Left lung (tissue), 10 donors: ENCODE results near the gene CACNA1H. TPM values are rescaled to one million over a fixed set of nuclear protein-coding genes. Genes with fewer than 3 reads are reported as not detected.

Experiments used
- ATAC-seq: fragments of 200-7000 bp; cut with Tn5 transposase; one replicate; pipeline ENCODE4 v1.9.1; 2020; ENCODE audit warnings: moderate library complexity
- DNase-seq, 4 donors: peaks; one replicate each; pipeline ENCODE4 v3.0.0-alpha.2; 2013 to 2020
- H3K27ac ChIP-seq, 2 donors: fragments of 200-600 bp; sonication (generic) in 1 of 2; one replicate each; pipeline versions ENCODE4 v1.5.0 to v1.8.0; 2020 to 2021
- H3K27me3 ChIP-seq, 2 donors: fragments of 200-600 bp; sonication (generic) in 1 of 2; one replicate each; pipeline versions ENCODE4 v1.5.0 to v1.8.0; 2020 to 2021
- H3K36me3 ChIP-seq, 2 donors: fragments of 200-600 bp; sonication (generic) in 1 of 2; one replicate each; pipeline versions ENCODE4 v1.5.0 to v1.8.0; 2020 to 2021
- H3K4me1 ChIP-seq, 2 donors: fragments of 200-600 bp; one replicate each; pipeline ENCODE4 v1.8.0; 2021
- H3K4me3 ChIP-seq, 2 donors: fragments of 200-600 bp; sonication (generic) in 1 of 2; one replicate each; pipeline versions ENCODE4 v1.5.0 to v1.8.0; 2020 to 2021; ENCODE audit warnings: mild to moderate bottlenecking in 1 of 2
- H3K9me3 ChIP-seq, 2 donors: fragments of 200-600 bp; sonication (generic) in 1 of 2; one replicate each; pipeline versions ENCODE4 v1.5.0 to v1.8.0; 2020 to 2021
- intact Hi-C, 2 donors: fragments of 100-400 bp; cut with DNase I; formaldehyde crosslinking; loops; one replicate each; pipeline versions ENCODE4 v1.11.2 to v1.14.2; 2022
- polyA plus RNA-seq, 6 donors: library from polyadenylated mRNA; unstranded; fragments of 120-200 nt; gene quantifications; one replicate each; pipeline ENCODE4 v1.2.1, GENCODE V29; 2013; ENCODE audit not compliant: insufficient read length in 6 of 6
- total RNA-seq, 2 donors: library from RNA; stranded (reverse); fragmentation: NEBNext Ultra II Directional; extraction: Animal tissue kit (Norgen Biotek cat#: 25700); gene quantifications; one replicate each; pipeline ENCODE4 v1.2.1, GENCODE V29; 2021
- TF ChIP-seq, protein P1 (sequence below), 2 donors: fragments of 200-600 bp; sonication (generic) in 1 of 2; IDR thresholded peaks; one replicate each; pipeline versions ENCODE4 v1.5.0 to v1.8.0; 2021; ENCODE audit warnings: antibody characterized with exemption in 2 of 2
- donor health status: DM: no; HTN: yes; CAD: no.
- donor health status: DM: no; HTN: no; CAD: no.

The CACNA1H gene
- total and polyA plus RNA-seq, 8 donors = 3.4 to 14.0 (median 7.1) TPM

DNA sequence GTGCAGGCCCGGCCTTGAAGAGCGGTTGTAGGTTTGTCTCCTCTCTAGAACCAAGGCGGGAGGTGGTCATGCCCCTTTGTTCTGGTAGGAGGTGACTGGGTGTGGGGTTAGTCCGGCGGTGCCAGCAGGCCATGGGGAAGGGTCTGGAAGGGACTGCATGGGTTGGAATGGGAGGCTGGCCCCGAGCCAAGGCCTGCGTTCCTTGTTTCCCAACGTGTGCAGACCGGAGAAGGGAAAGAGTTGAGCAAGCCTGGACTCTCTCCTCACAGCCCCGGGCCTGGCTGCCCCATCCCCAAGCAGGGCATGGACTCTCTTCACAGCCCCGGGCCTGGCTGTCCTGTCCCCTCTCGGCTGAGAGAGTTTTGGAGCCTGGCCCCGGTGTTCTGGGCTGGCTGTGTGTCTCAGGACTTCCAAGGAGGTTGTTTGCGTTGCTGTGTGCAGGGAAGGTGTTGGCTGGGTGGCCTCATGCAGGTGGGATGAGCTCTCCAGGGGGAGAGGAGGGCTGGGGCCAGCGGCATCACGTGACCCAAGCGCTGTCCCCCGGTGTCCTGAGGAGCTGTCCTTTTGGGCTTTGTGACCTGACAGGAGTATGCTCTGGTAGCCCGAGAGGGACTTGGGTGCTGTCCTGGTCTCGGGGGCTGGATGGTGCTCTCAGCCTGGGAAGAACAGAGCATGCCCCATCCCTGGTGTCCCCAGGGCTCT, 2.6 kb downstream of the CACNA1H start:
- peaks cover 64 to 96% of the 10 kb centered on the region in 2 donors for H3K27me3 ChIP-seq
- no peaks in the 10 kb centered on the region for H3K9me3 ChIP-seq
- intact Hi-C loops = no loop called here
- peaks cover 0 to 21% of the 10 kb centered on the region in 2 donors for H3K4me1 ChIP-seq
- DNase-seq (no peak), ATAC-seq (no peak)
- no peak overlapping the region for H3K27ac ChIP-seq
- no peaks in the 10 kb centered on the region for H3K36me3 ChIP-seq
- TF ChIP-seq, protein P1, sequence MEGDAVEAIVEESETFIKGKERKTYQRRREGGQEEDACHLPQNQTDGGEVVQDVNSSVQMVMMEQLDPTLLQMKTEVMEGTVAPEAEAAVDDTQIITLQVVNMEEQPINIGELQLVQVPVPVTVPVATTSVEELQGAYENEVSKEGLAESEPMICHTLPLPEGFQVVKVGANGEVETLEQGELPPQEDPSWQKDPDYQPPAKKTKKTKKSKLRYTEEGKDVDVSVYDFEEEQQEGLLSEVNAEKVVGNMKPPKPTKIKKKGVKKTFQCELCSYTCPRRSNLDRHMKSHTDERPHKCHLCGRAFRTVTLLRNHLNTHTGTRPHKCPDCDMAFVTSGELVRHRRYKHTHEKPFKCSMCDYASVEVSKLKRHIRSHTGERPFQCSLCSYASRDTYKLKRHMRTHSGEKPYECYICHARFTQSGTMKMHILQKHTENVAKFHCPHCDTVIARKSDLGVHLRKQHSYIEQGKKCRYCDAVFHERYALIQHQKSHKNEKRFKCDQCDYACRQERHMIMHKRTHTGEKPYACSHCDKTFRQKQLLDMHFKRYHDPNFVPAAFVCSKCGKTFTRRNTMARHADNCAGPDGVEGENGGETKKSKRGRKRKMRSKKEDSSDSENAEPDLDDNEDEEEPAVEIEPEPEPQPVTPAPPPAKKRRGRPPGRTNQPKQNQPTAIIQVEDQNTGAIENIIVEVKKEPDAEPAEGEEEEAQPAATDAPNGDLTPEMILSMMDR (IDR thresholded peaks at IDR 0.05) = no peak
- no peak overlapping the region for H3K4me3 ChIP-seq

DNA sequence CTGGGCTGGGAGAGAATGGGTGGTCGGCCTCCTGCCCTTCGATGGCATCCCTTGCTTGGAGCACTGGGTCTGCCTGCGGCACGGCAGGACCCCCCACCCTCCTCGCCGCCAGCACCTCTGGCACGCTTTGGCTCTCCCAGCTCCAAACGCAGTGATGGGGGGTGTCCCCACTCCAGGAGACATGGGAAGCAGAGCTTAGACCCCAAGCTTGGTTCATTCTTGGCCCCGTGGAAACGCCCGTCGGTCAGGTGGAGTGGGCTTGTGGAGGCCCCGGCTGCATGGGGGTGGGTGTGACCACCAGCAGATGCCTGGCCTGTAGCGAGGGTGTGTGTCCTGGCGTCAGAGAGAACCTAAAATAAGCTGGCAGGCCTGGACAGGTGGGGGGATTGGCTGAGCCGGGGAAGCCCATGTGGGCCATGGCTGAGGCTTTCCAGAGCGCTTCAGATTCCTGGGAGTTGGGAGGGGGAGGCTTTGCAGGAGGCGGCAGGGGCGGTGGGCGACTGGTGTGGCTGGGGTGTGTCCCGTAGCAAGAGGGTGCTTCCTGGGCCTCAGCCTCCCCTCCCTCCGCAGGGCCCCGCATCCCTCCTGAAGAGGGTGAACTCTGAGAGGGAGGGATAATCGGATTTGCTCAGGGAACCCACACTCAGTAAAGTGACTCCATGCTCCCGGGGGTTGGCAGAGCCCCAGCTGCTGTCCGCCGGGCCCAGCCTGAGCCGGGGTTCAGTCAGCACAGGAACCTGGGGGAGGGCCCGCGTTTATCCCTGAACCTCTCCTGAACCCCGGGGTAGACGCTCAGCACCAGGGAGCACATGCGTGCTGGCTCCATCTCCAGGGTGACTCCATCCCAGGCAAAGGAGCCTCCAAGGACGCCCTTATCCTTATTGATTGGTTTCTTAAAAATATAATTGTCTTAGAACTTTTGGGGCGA, 3.4 kb downstream of the CACNA1H start:
- Histone ChIP-seq H3K9me3 (no peaks in the 10 kb centered on the region), H3K4me1 (peaks cover 0 to 21% of the 10 kb centered on the region in 2 donors), H3K27ac (no peak overlapping the region), H3K4me3 (no peak overlapping the region), H3K27me3 (peaks cover 72 to 96% of the 10 kb centered on the region in 2 donors), H3K36me3 (no peaks in the 10 kb centered on the region)
- DNase-seq (no peak), ATAC-seq (no peak)
- intact Hi-C loops = no loop called here
- TF ChIP-seq, protein P1 (IDR thresholded peaks at IDR 0.05) = no peak

DNA sequence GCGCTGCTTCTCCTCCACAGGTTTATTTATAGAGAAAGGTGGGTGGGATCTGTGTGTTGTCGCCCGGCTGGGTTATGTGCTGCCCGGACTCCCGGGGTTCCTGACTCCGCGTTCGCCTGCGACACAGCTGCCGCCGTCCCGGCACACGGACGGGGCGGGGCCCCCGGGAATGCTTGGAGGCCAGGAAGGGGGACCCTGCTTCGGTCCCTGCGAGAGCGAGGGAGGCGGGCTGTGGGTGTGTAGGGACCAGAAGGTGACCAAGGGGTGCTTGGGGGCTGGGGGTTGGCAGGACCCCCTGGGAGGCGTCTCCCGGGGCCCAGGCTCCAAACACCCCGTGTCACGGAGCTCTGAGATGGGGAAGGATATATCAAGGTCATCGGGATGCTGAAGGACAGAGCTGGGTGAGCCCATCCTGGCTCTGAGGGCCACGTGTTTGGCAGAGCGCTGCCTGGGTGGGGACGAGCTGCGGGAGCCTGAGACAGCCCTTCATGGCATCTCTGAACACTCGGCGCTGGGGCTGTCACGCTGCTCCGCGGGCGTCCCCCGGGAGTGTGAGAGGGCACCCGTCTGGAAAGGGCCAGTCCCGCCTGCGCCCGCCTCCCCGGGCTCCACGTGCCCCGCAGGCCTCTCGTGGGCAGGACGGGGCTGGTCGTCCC, 4.2 kb downstream of the CACNA1H start:
- Histone ChIP-seq H3K9me3 (no peaks in the 10 kb centered on the region), H3K27me3 (peaks cover 67 to 96% of the 10 kb centered on the region in 2 donors), H3K4me3 (no peak overlapping the region), H3K36me3 (no peaks in the 10 kb centered on the region), H3K4me1 (peaks cover 0 to 21% of the 10 kb centered on the region in 2 donors), H3K27ac (no peak overlapping the region)
- TF ChIP-seq, protein P1 (IDR thresholded peaks at IDR 0.05) = no peak
- DNase-seq = no peak
- ATAC-seq = no peak
- intact Hi-C loops = no loop called here

DNA sequence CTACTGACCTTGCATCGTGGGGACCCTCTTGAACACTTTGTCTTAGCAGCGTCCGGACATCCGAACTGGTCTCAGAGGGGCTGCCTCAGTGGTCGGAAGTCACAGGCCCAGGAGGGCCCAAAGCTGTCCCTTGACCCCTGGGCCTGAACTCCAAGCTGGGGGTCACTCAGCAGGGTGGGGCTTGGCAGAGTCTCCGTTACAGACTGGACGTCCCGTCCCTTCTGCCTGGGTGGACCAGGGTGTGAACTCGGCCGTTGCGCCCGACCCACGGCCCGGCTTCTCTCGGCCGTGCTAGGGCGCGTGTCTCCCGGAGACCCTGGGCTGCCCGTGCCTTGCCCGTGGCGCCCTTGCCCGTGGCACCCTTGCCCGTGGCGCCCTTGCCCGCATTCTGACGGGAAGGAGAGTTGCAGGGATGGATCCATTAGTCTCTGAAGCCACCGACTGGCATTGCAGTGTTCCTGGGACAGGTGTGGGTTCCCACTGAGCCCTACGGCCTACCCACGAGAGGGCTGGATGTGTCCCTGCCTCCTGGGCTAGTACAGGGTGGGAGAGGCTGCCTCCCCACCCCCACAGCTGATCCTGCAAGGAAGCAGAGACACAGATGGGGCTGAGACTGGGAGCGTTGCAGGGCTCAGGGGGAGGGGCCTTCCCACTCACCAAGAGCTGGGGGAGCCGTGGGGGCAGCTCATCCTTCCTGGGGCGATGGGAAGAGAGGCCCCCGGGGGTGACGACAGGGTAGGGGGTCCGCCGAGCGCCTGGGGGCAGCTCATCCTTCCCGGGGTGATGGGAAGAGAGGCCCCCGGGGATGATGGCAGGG, 4.9 kb downstream of the CACNA1H start:
- H3K9me3 ChIP-seq = no peaks in the 10 kb centered on the region
- H3K27ac ChIP-seq = no peak overlapping the region
- peaks cover 0 to 21% of the 10 kb centered on the region in 2 donors for H3K4me1 ChIP-seq
- ATAC-seq (no peak), DNase-seq (no peak)
- no peak overlapping the region for H3K4me3 ChIP-seq
- H3K36me3 ChIP-seq = no peaks in the 10 kb centered on the region
- H3K27me3 ChIP-seq = peaks cover 64 to 96% of the 10 kb centered on the region in 2 donors
- intact Hi-C loops = no loop called here
- TF ChIP-seq, protein P1 (IDR thresholded peaks at IDR 0.05) = no peak
